Colonic mucosa (tissue), 4 donors: ENCODE measurements around the gene SPEF2. TPM values are rescaled to one million over a fixed set of nuclear protein-coding genes. Genes with fewer than 3 reads are reported as not detected.

Experiments used
- DNase-seq: peaks from one replicate; pipeline ENCODE4 v3.0.0-alpha.2; 2020
- H3K27ac ChIP-seq: fragments of 200-600 bp; one replicate; pipeline ENCODE4 v1.8.0; 2021
- H3K27me3 ChIP-seq: fragments of 200-600 bp; one replicate; pipeline ENCODE4 v1.8.0; 2021
- H3K36me3 ChIP-seq: fragments of 200-600 bp; one replicate; pipeline ENCODE4 v1.8.0; 2021
- H3K4me1 ChIP-seq: fragments of 200-600 bp; one replicate; pipeline ENCODE4 v1.8.0; 2021; ENCODE audit warnings: mild to moderate bottlenecking
- H3K4me3 ChIP-seq: fragments of 200-600 bp; one replicate; pipeline ENCODE4 v1.8.0; 2021
- H3K9ac ChIP-seq, 2 donors: one replicate each; pipeline ENCODE4 v1.7.0; 2013; ENCODE audit warnings: control low read depth in 2 of 2, low read depth in 2 of 2, low read length in 2 of 2
- H3K9me3 ChIP-seq: fragments of 200-600 bp; one replicate; pipeline ENCODE4 v1.8.0; 2021
- CTCF ChIP-seq: fragments of 200-600 bp; IDR thresholded peaks from one replicate; pipeline ENCODE4 v1.8.0; 2022; ENCODE audit warnings: antibody characterized with exemption, mild to moderate bottlenecking
- intact Hi-C: fragments of 100-400 bp; cut with DNase I; formaldehyde crosslinking; loops from one replicate; pipeline ENCODE4 v1.14.1; 2022
- total RNA-seq, 2 donors: library from RNA; stranded (reverse); fragmentation: NEBNext Ultra II Directional in 1 of 2; extraction: Animal tissue kit (Norgen Biotek cat#: 25700) in 1 of 2; gene quantifications; one replicate each; pipeline ENCODE4 v1.2.1, GENCODE V29; 2021
- donor health status: healthy.
- donor health status: DM: no; HTN: no; CAD: no.
- donor health status: DM: no; HTN: no; CAD: no.

SPEF2 gene
- total RNA-seq, 2 donors from 2014 or later: 3.3 to 6.0 TPM

GRCh38 chr5:35745660-35746059 lies 128.0 kb downstream of the SPEF2 start:
- Histone ChIP-seq H3K4me1 (no peaks in the 10 kb centered on the region), H3K4me3 (no peak overlapping the region), H3K27me3 (no peaks in the 10 kb centered on the region), H3K9me3 (no peaks in the 10 kb centered on the region), H3K36me3 (no peaks in the 10 kb centered on the region), H3K27ac (no peak overlapping the region), H3K9ac (no peak overlapping the region)
- DNase-seq: no peak
- intact Hi-C loops: no loop called here
- TF ChIP-seq CTCF: no peak

- H3K27me3 ChIP-seq: no peaks in the 10 kb centered on the region
- TF ChIP-seq CTCF: no peak
- no peak overlapping the region for H3K4me3 ChIP-seq
- DNase-seq: no peak
- H3K9me3 ChIP-seq: no peaks in the 10 kb centered on the region
- intact Hi-C loops: no loop called here
- H3K36me3 ChIP-seq: no peaks in the 10 kb centered on the region
- no peak overlapping the region for H3K27ac ChIP-seq
- H3K4me1 ChIP-seq: no peaks in the 10 kb centered on the region
- H3K9ac ChIP-seq: no peak overlapping the region
Observed at GRCh38 chr5:35752012-35752411, 134.3 kb downstream of the SPEF2 start.

- Histone ChIP-seq H3K4me3 (no peak overlapping the region), H3K4me1 (no peaks in the 10 kb centered on the region), H3K36me3 (no peaks in the 10 kb centered on the region), H3K27me3 (no peaks in the 10 kb centered on the region), H3K9me3 (no peaks in the 10 kb centered on the region), H3K27ac (no peak overlapping the region), H3K9ac (no peak overlapping the region)
- intact Hi-C loops: no loop called here
- no peak for DNase-seq
- TF ChIP-seq CTCF: no peak
Observed at GRCh38 chr5:35753500-35753899, 135.8 kb downstream of the SPEF2 start.

- Histone ChIP-seq H3K4me1 (no peaks in the 10 kb centered on the region), H3K36me3 (no peaks in the 10 kb centered on the region), H3K27ac (no peak overlapping the region), H3K9ac (no peak overlapping the region), H3K4me3 (no peak overlapping the region), H3K27me3 (no peaks in the 10 kb centered on the region), H3K9me3 (no peaks in the 10 kb centered on the region)
- intact Hi-C loops: no loop called here
- DNase-seq: no peak
- TF ChIP-seq CTCF: no peak
Observed at GRCh38 chr5:35754481-35754880, 136.8 kb downstream of the SPEF2 start.

GRCh38 chr5:35755966-35756365 lies 138.3 kb downstream of the SPEF2 start:
- DNase-seq: no peak
- H3K27ac ChIP-seq: no peak overlapping the region
- H3K27me3 ChIP-seq: no peaks in the 10 kb centered on the region
- intact Hi-C loops: no loop called here
- no peaks in the 10 kb centered on the region for H3K9me3 ChIP-seq
- no peaks in the 10 kb centered on the region for H3K36me3 ChIP-seq
- no peaks in the 10 kb centered on the region for H3K4me1 ChIP-seq
- no peak for TF ChIP-seq CTCF
- no peak overlapping the region for H3K9ac ChIP-seq
- no peak overlapping the region for H3K4me3 ChIP-seq
